NCI-H345 (cell line): Measurements from ENCODE around the gene ARID2.

Source experiments
- DNase-seq: peaks from one replicate; lab custom pipeline; 2025; lab: John Stamatoyannopoulos, UW

The ARID2 gene

GRCh38 chr12:45762185-45763110 lies 32.9 kb downstream of the ARID2 start:
- DNase-seq: no peak

DNA sequence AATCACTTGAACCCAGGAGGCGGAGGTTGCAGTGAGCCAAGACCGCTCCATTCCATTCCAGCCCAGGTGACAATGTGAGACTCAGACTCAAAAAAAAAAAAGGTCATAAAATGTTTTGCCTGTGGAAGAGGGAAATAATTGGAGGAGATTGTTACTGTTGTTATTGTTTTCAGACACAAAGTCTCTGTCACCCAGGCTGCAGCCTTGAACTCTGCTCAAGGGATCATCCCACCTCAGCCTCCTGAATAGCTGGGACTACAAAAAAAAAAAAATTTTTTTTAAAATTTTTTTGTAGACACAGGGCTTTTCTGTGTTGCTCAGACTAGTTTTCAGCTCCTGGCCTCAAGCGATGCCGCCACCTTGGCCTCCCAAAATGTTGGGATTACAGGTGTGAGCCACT lies 33.9 kb downstream of the ARID2 start:
- DNase-seq: no peak

DNA sequence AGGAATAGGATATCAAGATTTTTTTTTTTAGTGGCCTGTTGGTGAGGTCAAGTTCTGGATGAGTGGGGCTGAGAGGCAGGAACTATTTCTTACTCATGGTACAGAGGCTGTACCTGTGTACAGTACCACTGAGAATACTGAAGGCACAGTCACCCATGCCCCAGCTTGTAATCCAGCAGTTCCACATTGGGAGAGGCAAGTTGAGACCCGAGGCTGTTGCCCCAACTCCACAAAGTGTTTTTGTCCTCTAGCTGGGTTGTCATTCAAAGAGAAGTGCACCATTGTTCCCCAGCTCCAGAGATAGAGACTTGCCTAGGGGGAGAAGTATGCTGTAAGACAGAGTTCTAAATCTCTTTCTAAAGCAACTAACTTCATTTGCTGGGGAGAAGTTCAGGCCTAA lies 38.7 kb downstream of the ARID2 start:
- DNase-seq: no peak

GRCh38 chr12:45773747-45774146 lies 44.2 kb downstream of the ARID2 start:
- no peak for DNase-seq

GRCh38 chr12:45774508-45775162 lies 45.1 kb downstream of the ARID2 start:
- no peak for DNase-seq

DNA sequence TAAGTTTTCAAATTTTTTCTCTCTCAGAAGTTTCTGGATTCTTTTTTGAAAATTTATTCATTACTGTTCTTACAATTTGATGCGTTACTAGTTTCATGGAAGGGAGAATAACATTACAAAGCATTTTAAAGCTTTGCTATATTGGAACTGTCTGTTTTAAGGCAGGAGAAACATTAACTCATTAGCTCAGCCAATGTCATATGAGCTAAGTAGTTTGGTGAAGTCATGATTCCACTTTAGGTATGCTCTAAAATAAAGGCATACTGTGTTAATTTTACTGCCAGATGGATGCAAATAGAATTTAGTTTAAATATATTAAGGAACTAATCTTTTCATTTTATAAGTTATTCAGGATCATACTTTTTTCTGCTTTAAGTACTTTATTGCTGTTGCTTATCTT lies 46.0 kb downstream of the ARID2 start:
- DNase-seq: no peak

DNA sequence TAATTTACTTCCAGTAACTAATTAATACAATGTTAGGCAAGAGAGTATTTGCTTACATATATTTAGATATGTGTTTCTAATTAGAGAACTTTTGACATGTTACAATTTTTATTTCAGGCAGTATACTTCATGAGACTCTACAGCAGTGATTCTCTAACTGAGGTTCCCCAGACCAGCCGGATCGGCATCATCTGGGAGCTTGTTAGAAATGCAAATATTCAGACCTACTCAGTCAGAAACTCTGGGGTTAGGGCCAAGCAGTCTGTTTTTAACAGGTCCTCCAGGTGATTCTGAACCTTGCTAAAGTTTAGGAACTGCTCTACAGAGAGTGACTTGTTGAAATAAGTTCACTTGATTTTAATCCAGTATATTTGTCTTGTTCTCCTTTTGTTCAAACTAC lies 46.5 kb downstream of the ARID2 start:
- DNase-seq: no peak

GRCh38 chr12:45779936-45780335 lies 50.4 kb downstream of the ARID2 start:
- no peak for DNase-seq

GRCh38 chr12:45781080-45781479 lies 51.6 kb downstream of the ARID2 start:
- no peak for DNase-seq

DNA sequence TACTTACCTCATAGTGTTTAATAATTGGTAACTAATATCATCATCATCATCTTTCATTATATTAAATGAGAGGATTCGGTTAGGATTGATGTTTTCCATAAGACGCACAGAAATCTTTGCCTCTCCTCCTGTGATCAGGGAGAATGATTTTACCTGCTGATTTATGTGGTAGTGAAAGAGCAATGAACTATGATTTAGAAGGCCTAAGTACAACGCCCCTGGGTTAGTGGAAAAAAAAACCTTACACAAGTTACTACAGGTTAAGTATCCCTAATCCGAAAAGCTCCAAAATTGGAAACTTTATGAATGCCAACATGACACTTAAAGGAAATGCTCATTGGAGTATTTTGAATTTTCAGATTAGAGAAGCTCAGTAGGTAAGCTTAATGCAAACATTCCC lies 55.8 kb downstream of the ARID2 start:
- no peak for DNase-seq

GRCh38 chr12:45789025-45789424 lies 59.5 kb downstream of the ARID2 start:
- no peak for DNase-seq

GRCh38 chr12:45794422-45794821 lies 64.9 kb downstream of the ARID2 start:
- no peak for DNase-seq

- no peak for DNase-seq
Measured at GRCh38 chr12:45801625-45802024, 72.1 kb downstream of the ARID2 start.

DNA sequence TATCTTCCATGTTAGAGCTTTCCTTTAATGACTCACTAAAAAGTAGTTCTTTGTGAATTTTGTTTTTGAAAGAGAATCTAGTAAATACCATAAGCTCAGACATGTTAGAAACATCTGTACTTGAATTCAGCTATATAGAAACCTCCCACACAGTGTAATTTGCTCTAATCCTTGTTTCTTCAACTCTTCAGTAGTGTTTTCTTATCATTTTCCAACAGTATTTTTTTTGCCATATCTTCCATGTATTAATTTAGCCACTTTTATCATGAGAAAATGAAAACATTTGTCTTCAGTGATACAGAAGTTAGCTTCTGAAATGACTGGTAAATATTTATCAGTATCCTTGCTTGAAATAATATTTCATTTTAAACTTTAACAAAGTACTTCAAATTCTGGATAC lies 73.6 kb downstream of the ARID2 start:
- DNase-seq: no peak

GRCh38 chr12:45816652-45817051 lies 87.1 kb downstream of the ARID2 start:
- DNase-seq: no peak

GRCh38 chr12:45827974-45828373 lies 98.5 kb downstream of the ARID2 start:
- no peak for DNase-seq

DNA sequence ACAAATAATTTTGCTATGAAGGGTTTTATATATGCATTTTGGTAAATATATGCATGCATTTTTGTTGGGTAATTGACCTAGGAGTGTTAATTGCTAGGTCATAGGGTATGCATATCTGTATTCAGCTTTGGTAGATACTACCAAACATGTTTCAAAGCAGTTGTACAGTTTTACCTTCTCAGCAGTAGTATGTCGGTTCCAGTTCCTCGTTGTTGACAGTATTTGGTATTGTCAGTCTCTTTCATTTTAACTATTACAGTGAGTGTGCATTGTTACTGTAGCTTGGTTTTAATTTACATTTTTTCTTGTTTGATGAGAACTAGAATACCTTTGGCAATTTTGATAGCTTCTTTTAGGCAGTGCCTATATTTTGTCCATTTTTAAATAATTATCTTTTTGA lies 98.9 kb downstream of the ARID2 start:
- DNase-seq: no peak

GRCh38 chr12:45831590-45831989 lies 102.1 kb downstream of the ARID2 start:
- DNase-seq: no peak

GRCh38 chr12:45833401-45833800 lies 103.9 kb downstream of the ARID2 start:
- no peak for DNase-seq

DNA sequence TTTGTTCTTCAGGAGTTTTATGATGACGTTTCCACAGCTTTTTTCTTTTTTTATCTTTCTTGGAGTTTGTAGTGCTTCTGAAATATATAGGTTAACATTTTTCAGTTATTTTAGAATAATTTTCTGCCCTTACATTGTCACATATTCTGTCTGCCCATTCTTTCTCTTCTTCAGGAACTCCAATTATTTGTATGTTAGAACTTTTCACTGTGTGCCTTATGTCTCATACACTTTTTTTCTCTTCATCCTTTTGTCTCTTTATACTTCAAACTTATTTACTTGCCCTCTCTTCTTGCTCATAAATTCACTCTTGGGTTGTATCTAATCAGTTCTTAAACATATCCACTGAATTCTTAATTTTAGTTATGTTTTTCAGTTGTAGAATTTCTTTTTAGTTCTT lies 105.3 kb downstream of the ARID2 start:
- DNase-seq: no peak

DNA sequence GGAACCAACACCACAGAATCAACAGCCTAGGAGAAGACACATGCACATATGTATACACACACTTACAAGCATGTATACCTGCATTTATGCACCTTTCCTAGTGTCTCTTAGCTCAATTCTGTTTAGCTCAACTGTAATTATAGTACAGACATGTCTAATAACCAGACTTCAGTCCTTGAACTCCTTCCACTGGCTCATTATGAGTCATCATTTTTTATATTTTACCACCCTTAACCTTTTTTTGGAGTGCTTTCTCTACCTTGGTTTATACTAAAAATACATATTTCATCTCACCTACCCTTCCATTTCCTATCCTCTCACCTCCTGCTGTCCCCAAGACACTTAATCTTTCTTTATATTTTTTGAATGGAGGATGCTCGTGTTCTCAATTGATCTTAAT lies 110.4 kb downstream of the ARID2 start:
- DNase-seq: no peak

DNA sequence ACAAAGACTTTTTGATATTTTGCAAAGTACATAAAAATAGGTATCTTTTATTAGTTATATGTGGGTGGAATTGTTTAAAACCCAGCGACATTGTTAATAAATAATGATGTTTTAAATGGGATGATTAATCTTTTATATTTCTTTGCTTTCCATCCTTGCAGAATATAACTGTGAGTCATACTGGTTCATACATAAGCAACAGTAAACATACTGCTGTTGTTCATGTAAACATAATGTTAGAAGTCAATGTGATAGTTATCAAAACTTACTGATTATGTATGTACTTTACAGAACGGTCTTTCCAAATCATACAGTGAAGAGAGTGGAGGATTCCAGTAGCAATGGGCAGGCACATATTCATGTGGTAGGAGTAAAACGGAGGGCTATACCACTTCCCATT lies 119.8 kb downstream of the ARID2 start:
- no peak for DNase-seq

DNA sequence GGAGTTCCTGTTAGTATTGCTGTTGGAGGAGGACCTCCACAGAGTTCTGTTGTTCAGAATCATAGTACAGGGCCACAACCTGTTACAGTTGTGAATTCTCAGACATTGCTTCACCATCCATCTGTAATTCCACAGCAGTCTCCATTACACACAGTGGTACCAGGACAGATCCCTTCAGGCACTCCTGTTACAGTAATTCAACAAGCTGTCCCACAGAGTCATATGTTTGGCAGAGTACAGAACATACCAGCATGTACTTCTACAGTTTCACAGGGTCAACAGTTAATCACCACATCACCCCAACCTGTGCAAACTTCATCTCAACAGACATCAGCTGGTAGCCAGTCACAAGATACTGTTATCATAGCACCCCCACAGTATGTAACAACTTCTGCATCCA lies 120.8 kb downstream of the ARID2 start:
- DNase-seq: no peak

DNA sequence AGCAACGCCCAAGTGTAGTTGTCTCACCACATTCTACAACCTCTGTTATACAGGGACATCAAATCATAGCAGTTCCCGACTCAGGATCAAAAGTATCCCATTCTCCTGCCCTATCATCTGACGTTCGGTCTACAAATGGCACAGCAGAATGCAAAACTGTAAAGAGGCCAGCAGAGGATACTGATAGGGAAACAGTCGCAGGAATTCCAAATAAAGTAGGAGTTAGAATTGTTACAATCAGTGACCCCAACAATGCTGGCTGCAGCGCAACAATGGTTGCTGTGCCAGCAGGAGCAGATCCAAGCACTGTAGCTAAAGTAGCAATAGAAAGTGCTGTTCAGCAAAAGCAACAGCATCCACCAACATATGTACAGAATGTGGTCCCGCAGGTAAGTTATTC lies 123.0 kb downstream of the ARID2 start:
- no peak for DNase-seq
